Liver (tissue), 9 donors: ENCODE results near the gene SMG6. TPM values are rescaled to one million over a fixed set of nuclear protein-coding genes. Genes with fewer than 3 reads are reported as not detected.
"Not testable (repeated sequence)": the region's sequence is repeated elsewhere in the genome, so short reads cannot be mapped to it uniquely, and the experiment has no call there.

Experiments
- DNase-seq: peaks from one replicate; pipeline ENCODE4 v3.0.0-alpha.2; 2017; ENCODE audit warnings: low spot score
- H3K27ac ChIP-seq, 2 donors: one replicate each; pipeline ENCODE4 v1.7.0; 2013; ENCODE audit warnings: inconsistent platforms in 2 of 2, low read length in 2 of 2, control low read depth in 1 of 2, low read depth in 1 of 2, mild to moderate bottlenecking in 1 of 2
- H3K27me3 ChIP-seq, 4 donors: one replicate each; pipeline versions ENCODE4 v1.6.1 to v1.7.0; 2013; ENCODE audit warnings: low read length in 3 of 4, inconsistent platforms in 1 of 4, mild to moderate bottlenecking in 1 of 4, moderate library complexity in 1 of 4; ENCODE audit not compliant: control insufficient read depth in 4 of 4, insufficient read depth in 4 of 4
- H3K36me3 ChIP-seq, 4 donors: one replicate each; pipeline versions ENCODE4 v1.6.1 to v1.7.0; 2013; ENCODE audit warnings: low read length in 3 of 4, mild to moderate bottlenecking in 3 of 4, low read depth in 1 of 4, moderate library complexity in 1 of 4; ENCODE audit not compliant: control insufficient read depth in 4 of 4, insufficient read depth in 3 of 4
- H3K4me1 ChIP-seq, 4 donors: one replicate each; pipeline versions ENCODE4 v1.6.1 to v1.7.0; 2013; ENCODE audit warnings: low read length in 3 of 4, mild to moderate bottlenecking in 3 of 4, moderate library complexity in 1 of 4; ENCODE audit not compliant: control insufficient read depth in 4 of 4, insufficient read depth in 4 of 4
- H3K4me3 ChIP-seq, 3 donors: one replicate each; pipeline versions ENCODE4 v1.6.1 to v1.7.0; 2013; ENCODE audit warnings: low read length in 3 of 3, control low read depth in 1 of 3, low read depth in 1 of 3, mild to moderate bottlenecking in 1 of 3
- H3K9ac ChIP-seq, 2 donors: one replicate each; pipeline ENCODE4 v1.7.0; 2013; ENCODE audit warnings: low read length in 2 of 2, mild to moderate bottlenecking in 2 of 2, moderate library complexity in 2 of 2, control low read depth in 1 of 2, low read depth in 1 of 2
- H3K9me3 ChIP-seq, 4 donors: one replicate each; pipeline versions ENCODE4 v1.6.1 to v1.7.0; 2013; ENCODE audit warnings: low read length in 3 of 4; ENCODE audit not compliant: control insufficient read depth in 4 of 4
- ATF3 ChIP-seq: IDR thresholded peaks from 2 replicates; pipeline ENCODE4 v1.6.1; 2016; ENCODE audit warnings: antibody characterized with exemption
- CTCF ChIP-seq: fragments of 150-350 bp; IDR thresholded peaks from 2 replicates; pipeline ENCODE4 v1.5.1; 2017; ENCODE audit warnings: improper control_type of control experiment, low read depth, low read length; ENCODE audit not compliant: missing input control
- EGR1 ChIP-seq, 2 donors: IDR thresholded peaks; 2 replicates each; pipeline ENCODE4 v1.6.1; 2016 to 2018; ENCODE audit warnings: antibody characterized with exemption in 2 of 2, low read depth in 2 of 2
- FOXA1 ChIP-seq: IDR thresholded peaks from 2 replicates; pipeline ENCODE4 v1.6.1; 2016; ENCODE audit warnings: antibody characterized with exemption
- GABPA ChIP-seq, 2 donors: IDR thresholded peaks in 1 of 2; conservative IDR thresholded peaks in 1 of 2; 2 replicates each; pipeline ENCODE4 v1.6.1; 2016; ENCODE audit warnings: antibody characterized with exemption in 2 of 2, mild to moderate bottlenecking in 1 of 2, moderate library complexity in 1 of 2
- HNF4A ChIP-seq, 2 donors: conservative IDR thresholded peaks; 2 replicates each; pipeline ENCODE4 v1.6.1; 2016; ENCODE audit warnings: antibody characterized with exemption in 2 of 2, mild to moderate bottlenecking in 2 of 2
- HNF4G ChIP-seq: IDR thresholded peaks from 2 replicates; pipeline ENCODE4 v1.6.1; 2016; ENCODE audit warnings: antibody characterized with exemption
- NR2F2 ChIP-seq: IDR thresholded peaks from 2 replicates; pipeline ENCODE4 v1.6.1; 2016; ENCODE audit warnings: antibody characterized with exemption
- REST ChIP-seq: IDR thresholded peaks from 2 replicates; pipeline ENCODE4 v1.6.1; 2016; ENCODE audit warnings: antibody characterized with exemption, mild to moderate bottlenecking
- RXRA ChIP-seq, 2 donors: IDR thresholded peaks; 2 replicates each; pipeline ENCODE4 v1.6.1; 2017 to 2018; ENCODE audit warnings: antibody characterized with exemption in 2 of 2, mild to moderate bottlenecking in 1 of 2
- SP1 ChIP-seq: IDR thresholded peaks from 2 replicates; pipeline ENCODE4 v1.6.1; 2018; ENCODE audit warnings: antibody characterized with exemption, mild to moderate bottlenecking
- ZBTB33 ChIP-seq: IDR thresholded peaks from 2 replicates; pipeline ENCODE4 v1.6.1; 2016; ENCODE audit warnings: antibody characterized with exemption
- WGBS: extraction: QIAGEN DNeasy Blood & Tissue Kit; methylation state at CpG from one replicate; pipeline ENCODE4 v1.1.7; 2013; 5-methylcytosine and 5-hydroxymethylcytosine counted together
- polyA plus RNA-seq, 2 donors: library from polyadenylated mRNA; stranded (reverse) in 1 of 2; unstranded in 1 of 2; fragments of 200-250 nt in 1 of 2; fragments of >200 nt in 1 of 2; fragmentation: Nextera tagmentation in 1 of 2; extraction: Ambion mirVana in 1 of 2; gene quantifications; one replicate each; pipeline versions ENCODE4 v1.2.1 to v1.2.3, GENCODE V29; 2013 to 2015
- total RNA-seq, 2 donors: library from RNA; depleted of rRNA; stranded (reverse); fragments of >200 nt; gene quantifications; one replicate each; pipeline ENCODE4 v1.2.3, GENCODE V29; 2014
- donor health status: healthy.
- donor health status: healthy.
- donor health status: healthy.
- donor health status: healthy.
- donor health status: healthy.

The SMG6 gene
- total and polyA plus RNA-seq, 4 donors: 4.9 to 12.0 (median 8.2) TPM

- TF ChIP-seq FOXA1: no peak
- TF ChIP-seq ATF3: no peak
- no peak for TF ChIP-seq NR2F2
- TF ChIP-seq GABPA (IDR thresholded peaks at IDR 0.05 in 1 of 2, conservative IDR thresholded peaks at IDR 0.05 in 1 of 2): no peak
- no peak for TF ChIP-seq RXRA (IDR thresholded peaks at IDR 0.05)
Measured at GRCh38 chr17:2319051-2319450, 15.5 kb upstream of the SMG6 start (continued).

- TF ChIP-seq HNF4G: no peak
- TF ChIP-seq ZBTB33: no peak
- TF ChIP-seq EGR1 (IDR thresholded peaks at IDR 0.05; ENCODE audit: low read depth in 2 of 2): no peak
- TF ChIP-seq CTCF: no peak
- no peak for TF ChIP-seq SP1
- no peak for TF ChIP-seq REST
- TF ChIP-seq HNF4A (conservative IDR thresholded peaks at IDR 0.05): no peak
- 96% methylated on average over 3 of the region's 3 CpGs for WGBS
- H3K4me3 ChIP-seq: no peak overlapping the region
- DNase-seq: no peak
- H3K4me1 ChIP-seq: no peaks in the 10 kb centered on the region
- H3K9ac ChIP-seq: no peak overlapping the region
- peaks cover under 1 to 11% (median 2%) of the 10 kb centered on the region in 4 donors for H3K36me3 ChIP-seq
- no peaks in the 10 kb centered on the region for H3K27me3 ChIP-seq
- H3K27ac ChIP-seq: no peak overlapping the region
- H3K9me3 ChIP-seq: no peaks in the 10 kb centered on the region
Measured at GRCh38 chr17:2317796-2318195, 14.2 kb upstream of the SMG6 start.

GRCh38 chr17:2316916-2317205, 13.3 kb upstream of the SMG6 start:
- not testable (repeated sequence) for H3K4me3 ChIP-seq, H3K27me3 ChIP-seq, H3K9ac ChIP-seq, H3K27ac ChIP-seq, H3K9me3 ChIP-seq, H3K4me1 ChIP-seq, DNase-seq, H3K36me3 ChIP-seq
- WGBS: 95% methylated on average over 7 of the region's 7 CpGs
